Dedifferentiated amniotic fluid mesenchymal stem cell (primary cell): ENCODE measurements around the gene DNAJC5G.
"Not testable (repeated sequence)": the region's sequence is repeated elsewhere in the genome, so short reads cannot be mapped to it uniquely, and the experiment has no call there.

Source experiments
- DNase-seq: peaks from one replicate; pipeline ENCODE4 v3.0.0-alpha.2; 2016; ENCODE audit errors: extremely low spot score

Gene DNAJC5G

GRCh38 chr2:27251766-27252165 is 23.5 kb upstream of the DNAJC5G start:
- DNase-seq: no peak

DNA sequence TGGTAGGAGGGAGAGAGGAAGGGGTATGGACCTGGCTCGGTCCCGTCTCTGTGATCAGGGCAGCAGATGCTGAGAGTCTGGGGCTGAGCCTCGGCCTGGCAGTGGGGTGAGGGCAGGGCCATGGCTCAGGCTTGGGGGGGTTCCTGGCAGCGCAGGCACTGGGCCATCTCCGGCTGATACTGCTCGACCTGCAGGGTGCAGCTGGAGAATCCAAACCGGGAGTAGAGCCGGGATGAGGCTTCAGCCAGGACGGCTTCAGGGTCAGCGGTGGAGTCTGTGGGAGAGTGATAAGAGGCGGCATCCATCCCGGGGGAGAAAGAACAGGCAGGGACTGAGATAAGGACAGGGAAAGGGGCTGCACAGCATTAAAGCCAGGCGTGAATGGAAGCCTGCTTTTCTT is 20.0 kb upstream of the DNAJC5G start:
- DNase-seq: no peak

GRCh38 chr2:27255660-27256059 is 19.6 kb upstream of the DNAJC5G start:
- DNase-seq: peak; percentile 80

- DNase-seq: no peak
Measured at GRCh38 chr2:27256855-27257454, 18.3 kb upstream of the DNAJC5G start.

GRCh38 chr2:27258051-27258450 is 17.2 kb upstream of the DNAJC5G start:
- DNase-seq: no peak

DNA sequence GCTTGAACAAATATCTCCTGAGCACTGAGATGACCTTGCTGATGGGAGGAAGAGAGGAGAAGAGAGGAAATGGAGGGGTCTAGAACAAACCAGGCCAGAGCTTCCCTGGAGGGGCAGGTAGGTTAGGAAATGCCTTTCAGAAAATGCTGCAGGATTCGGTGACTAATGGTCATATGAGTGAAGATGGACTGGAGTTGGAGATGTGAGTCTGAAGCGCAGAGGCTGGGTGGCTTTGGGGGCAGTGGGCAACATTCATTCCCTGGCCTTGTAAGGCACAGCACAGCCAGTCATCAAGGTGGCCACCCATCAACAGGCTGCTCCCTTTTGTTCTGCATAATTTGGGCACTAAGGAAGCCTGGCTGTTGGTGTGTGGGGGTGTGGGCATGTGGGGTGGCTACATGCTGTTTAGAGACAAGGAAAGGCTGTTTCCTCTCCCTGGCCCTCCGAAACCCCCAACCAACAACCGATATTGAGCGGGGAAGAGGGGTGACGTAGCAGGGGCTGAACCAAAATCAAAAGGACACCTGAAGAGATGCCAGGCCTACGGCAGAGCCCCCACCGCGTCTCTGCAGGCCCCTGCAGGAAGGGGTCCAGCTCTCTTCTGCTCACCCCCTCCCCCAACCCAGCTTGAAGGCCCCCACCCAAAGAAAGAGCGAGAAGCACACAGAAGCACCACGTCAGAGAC is 13.8 kb upstream of the DNAJC5G start:
- no peak for DNase-seq

- DNase-seq: no peak
Measured at GRCh38 chr2:27261926-27262298, 13.3 kb upstream of the DNAJC5G start.

GRCh38 chr2:27262379-27263286 is 12.6 kb upstream of the DNAJC5G start, which contains the start of gene SLC30A3:
SLC30A3 (minus strand) TSS chr2:27263047; CDS start chr2:27262906, 141 bp downstream.
- no peak for DNase-seq

DNA sequence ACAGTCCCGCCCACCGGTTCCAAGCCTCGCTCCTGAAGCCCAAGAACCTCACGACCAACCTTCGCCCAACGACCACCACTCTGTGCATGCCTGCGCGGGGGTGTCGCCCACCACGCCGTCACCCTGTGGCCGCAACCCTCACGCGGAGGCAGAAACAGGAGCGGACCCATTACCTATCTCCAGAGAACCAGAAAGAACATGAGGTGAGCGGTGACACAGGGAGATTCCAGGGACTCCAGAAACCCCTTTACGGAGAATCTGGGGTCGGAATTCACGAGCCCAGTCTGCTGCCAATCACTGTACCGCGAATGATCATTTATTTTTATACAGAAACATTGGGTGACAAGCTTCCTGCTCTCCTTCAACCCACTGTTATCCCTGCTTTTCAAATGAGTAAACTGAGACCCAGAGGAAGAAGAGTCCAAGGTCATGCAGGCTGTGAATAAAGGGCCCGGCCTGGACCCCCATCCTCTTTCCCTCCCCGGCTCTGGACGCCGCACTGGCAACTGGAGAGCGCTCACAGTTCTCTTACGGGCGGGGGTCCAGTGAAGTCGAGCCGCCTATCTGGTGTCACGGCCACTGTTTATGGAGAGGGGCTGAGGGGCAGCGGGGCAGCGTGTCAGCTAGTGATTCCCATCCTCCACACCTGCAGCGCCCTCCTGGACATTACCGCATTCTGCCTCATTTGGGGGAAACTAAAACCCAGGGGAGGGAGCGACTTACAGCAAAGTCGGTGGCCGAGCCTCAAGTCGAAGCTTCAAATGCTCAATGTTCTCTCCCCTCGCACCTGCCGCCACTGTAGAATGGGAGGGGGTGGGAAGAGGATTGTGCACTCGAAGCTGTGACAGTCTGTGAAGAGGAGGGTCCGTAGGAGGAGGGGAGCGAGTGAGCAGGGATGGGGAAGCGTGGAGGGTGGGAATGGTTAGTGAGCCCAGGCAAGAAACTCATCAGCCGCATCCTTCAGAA is 11.7 kb upstream of the DNAJC5G start:
- no peak for DNase-seq

- DNase-seq: no peak
Measured at GRCh38 chr2:27264253-27264752, 10.9 kb upstream of the DNAJC5G start.

DNA sequence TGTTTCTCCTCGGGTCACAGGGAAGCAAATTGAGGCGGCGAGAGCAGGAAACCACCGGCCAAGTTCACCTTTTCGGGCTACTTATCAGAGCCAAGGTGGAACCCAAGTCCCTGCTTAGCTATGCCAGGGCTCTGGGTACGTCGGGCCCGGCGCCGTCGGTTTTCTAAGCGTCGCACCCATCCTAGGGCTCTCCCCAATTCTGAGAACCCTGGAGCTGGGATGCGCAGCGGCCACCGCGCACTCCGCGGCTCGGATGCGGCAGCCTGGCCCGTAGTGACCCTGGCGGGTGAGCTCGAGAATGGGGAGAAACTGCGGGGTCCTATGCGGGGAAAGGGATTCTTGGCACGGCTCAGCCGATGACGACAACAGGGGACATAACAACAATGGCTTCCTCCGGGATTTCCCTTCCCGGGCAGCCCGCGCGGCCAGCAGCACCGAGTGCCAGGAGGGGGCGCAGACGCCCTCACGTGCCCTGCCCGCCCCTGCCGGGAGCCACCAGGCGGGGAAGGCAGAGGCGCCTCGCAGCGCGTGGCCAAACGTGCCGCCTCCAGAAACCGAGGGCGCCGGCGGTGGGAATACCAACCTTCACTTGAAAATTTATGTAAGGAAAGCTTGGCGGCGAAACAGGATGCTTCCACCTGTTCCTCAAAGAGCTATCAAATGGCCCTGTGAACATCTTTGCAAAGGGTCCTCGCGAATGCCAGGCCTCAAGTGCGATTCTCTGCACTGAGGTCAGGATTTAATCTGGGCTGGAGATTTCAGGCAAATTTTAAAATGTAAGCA is 10.3 kb upstream of the DNAJC5G start:
- no peak for DNase-seq

DNA sequence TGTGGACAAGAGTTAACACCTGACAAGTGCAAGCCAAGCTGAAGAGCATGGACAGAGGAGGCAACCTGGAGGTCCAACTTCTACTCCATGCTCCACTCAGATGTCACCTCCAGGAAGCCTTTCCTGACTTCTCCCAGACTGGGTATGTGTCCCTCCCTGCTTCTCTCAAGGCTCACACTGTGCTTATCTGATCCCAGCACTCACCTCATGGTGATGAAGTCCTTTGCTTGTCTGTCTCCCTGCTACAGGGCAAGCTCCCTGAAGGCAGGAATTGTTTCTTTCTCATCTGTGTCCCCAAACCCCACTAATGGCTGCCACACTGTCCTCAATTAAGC is 9.7 kb upstream of the DNAJC5G start:
- DNase-seq: no peak

GRCh38 chr2:27268296-27268695 is 6.9 kb upstream of the DNAJC5G start:
- DNase-seq: not testable (repeated sequence)

- DNase-seq: no peak
Measured at GRCh38 chr2:27270131-27270530, 5.1 kb upstream of the DNAJC5G start.

DNA sequence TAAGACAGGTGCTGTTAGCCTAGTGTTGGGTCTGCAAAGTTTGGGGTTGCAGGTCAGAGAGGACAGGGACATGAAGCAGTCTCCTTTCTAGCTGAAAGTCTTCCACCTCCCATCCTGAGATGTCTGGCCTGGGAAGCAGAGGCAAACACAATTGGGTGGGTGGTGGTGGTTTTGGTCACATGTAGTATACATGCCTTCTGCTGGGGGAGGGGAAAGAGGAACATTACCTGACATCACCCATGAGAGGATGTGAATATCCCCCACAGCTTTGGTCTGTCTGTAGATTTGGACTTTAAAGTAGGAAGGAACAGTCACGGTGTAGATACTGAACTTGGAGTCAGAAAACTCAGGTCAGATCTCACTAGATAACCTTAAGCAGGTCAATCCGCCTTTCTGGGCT is 4.6 kb upstream of the DNAJC5G start:
- no peak for DNase-seq

- DNase-seq: no peak
Measured at GRCh38 chr2:27271631-27272340, 3.4 kb upstream of the DNAJC5G start.

- DNase-seq: not testable (repeated sequence)
Measured at GRCh38 chr2:27272537-27273522, 2.4 kb upstream of the DNAJC5G start.

- no peak for DNase-seq
Measured at GRCh38 chr2:27278010-27278409, 2.8 kb downstream of the DNAJC5G start.

- DNase-seq: no peak
Measured at GRCh38 chr2:27280826-27281225, 5.6 kb downstream of the DNAJC5G start.
